Esophagus muscularis mucosa (tissue), 4 donors: ENCODE results near the gene FHDC1. TPM values are rescaled to one million over a fixed set of nuclear protein-coding genes. Genes with fewer than 3 reads are reported as not detected.

Source experiments
- DNase-seq: peaks from one replicate; pipeline ENCODE4 v3.0.0-alpha.2; 2017; ENCODE audit errors: extremely low spot score
- H3K27ac ChIP-seq, 4 donors: fragments of 200-600 bp; sonication (generic); replicated peaks in 1 of 4; 1 replicate in 3 of 4; 2 replicates in 1 of 4; pipeline ENCODE4 v1.5.1; 2016 to 2019; ENCODE audit warnings: mild to moderate bottlenecking in 1 of 4
- H3K27me3 ChIP-seq, 4 donors: fragments of 200-600 bp; sonication (generic); one replicate each; pipeline versions ENCODE4 v1.5.1 to v1.6.0; 2016 to 2019
- H3K36me3 ChIP-seq, 4 donors: fragments of 200-600 bp; sonication (generic); one replicate each; pipeline ENCODE4 v1.5.1; 2016 to 2019
- H3K4me1 ChIP-seq, 4 donors: fragments of 200-600 bp; sonication (generic); one replicate each; pipeline ENCODE4 v1.5.1; 2016 to 2019
- H3K4me3 ChIP-seq, 4 donors: fragments of 200-600 bp; sonication (generic); 1 replicate in 2 of 4; 2 replicates in 2 of 4; pipeline ENCODE4 v1.5.1; 2016 to 2019; ENCODE audit warnings: mild to moderate bottlenecking in 4 of 4, moderate library complexity in 1 of 4
- H3K9me3 ChIP-seq, 4 donors: fragments of 200-600 bp; sonication (generic); 1 replicate in 3 of 4; 2 replicates in 1 of 4; pipeline ENCODE4 v1.5.1; 2016 to 2019
- EP300 ChIP-seq: sonication (generic); formaldehyde crosslinking; IDR thresholded peaks from one replicate; pipeline ENCODE4 v1.6.1; 2017; ENCODE audit warnings: antibody characterized with exemption
- POLR2A ChIP-seq: fragments of 450-650 bp; IDR thresholded peaks from one replicate; pipeline ENCODE4 v1.6.1; 2017; ENCODE audit warnings: antibody characterized with exemption, moderate library complexity, mild to moderate bottlenecking, low read depth
- POLR2AphosphoS5 ChIP-seq, 2 donors: sonication (generic); formaldehyde crosslinking; IDR thresholded peaks; one replicate each; pipeline ENCODE4 v1.6.1; 2017; ENCODE audit warnings: antibody characterized with exemption in 2 of 2
- WGBS: methylation state at CpG from one replicate; pipeline ENCODE4 v1.1.5; 2018; 5-methylcytosine and 5-hydroxymethylcytosine counted together
- intact Hi-C: fragments of 100-400 bp; cut with DNase I; formaldehyde crosslinking; loops from one replicate; pipeline ENCODE4 v1.15.1; 2023
- total RNA-seq, 4 donors: library from RNA; depleted of rRNA; stranded (reverse); fragments of >200 nt; gene quantifications; one replicate each; pipeline versions ENCODE4 v1.1.0 to v1.2.1, GENCODE V29; 2016
- TF ChIP-seq, protein P1 (sequence below), 3 experiments: fragments of 200-600 bp in 2 of 3; fragments of 450-650 bp in 1 of 3; sonication (generic) in 2 of 3; IDR thresholded peaks; one replicate each; pipeline ENCODE4 v1.5.1; 2017 to 2019; ENCODE audit warnings: antibody characterized with exemption in 3 of 3, mild to moderate bottlenecking in 2 of 3, moderate library complexity in 1 of 3

Gene FHDC1
- total RNA-seq, 4 donors from 2014 or later, result 0.83 to 2.1 (median 1.6) TPM

DNA sequence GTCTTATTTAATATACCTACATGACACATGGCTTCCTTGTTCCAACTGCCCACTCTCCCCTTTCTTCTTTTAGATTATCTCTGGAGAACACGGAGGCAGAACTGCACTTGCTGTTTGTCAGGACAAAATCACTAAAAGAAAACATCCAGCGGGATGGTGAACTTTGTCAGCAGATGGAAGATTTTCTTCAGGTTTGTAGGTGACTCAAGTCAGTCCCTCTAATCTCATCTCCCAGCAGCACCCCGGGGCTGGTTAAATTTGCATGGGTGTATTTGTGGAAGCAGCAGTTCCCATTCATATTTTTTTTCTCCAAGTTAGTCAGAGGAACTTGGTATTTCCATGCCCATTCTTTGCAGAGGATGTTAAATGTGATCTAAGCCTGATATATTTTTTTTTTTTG is 31.8 kb downstream of the FHDC1 start:
- Histone ChIP-seq H3K9me3 (no peaks in the 10 kb centered on the region), H3K27ac (no peak overlapping the region), H3K27me3 (no peaks in the 10 kb centered on the region), H3K4me1 (no peaks in the 10 kb centered on the region), H3K4me3 (no peak overlapping the region), H3K36me3 (peaks cover 0 to 6% (median 0%) of the 10 kb centered on the region in 4 donors)
- intact Hi-C loops, result no loop called here
- 68% methylated on average over 3 of the region's 3 CpGs for WGBS
- DNase-seq, result no peak
- TF ChIP-seq EP300 (no peak), POLR2A (no peak)

DNA sequence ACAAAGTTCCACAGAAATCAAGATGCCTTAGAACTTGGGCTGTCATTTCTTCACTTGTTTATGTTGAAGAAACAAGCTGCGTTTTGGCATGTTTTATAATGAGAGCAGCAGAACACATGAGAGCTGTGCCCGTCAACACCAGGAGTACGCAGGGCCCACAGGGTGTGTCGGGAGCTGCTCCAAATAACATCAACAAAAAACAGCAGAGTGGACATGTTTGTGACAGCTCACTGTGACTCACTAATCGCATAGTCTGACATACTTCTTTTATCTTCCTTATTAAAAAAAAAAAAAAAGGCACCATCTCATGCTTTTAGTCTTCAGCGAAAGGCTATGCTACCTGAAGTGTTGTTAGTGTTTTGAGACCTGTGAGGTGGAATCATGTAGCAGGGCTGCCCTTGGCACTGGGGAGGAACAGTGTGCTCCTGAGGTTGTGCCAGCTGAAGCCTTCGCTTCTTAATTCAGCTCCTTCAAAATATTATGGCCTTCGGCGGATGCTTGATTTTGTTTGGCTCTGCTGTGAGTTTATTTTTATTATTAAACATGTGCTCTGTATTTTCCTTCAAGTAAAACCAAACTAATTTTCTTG is 32.8 kb downstream of the FHDC1 start:
- no peak for TF ChIP-seq POLR2AphosphoS5 (IDR thresholded peaks at IDR 0.05)
- no peak for TF ChIP-seq POLR2A
- TF ChIP-seq, protein P1, sequence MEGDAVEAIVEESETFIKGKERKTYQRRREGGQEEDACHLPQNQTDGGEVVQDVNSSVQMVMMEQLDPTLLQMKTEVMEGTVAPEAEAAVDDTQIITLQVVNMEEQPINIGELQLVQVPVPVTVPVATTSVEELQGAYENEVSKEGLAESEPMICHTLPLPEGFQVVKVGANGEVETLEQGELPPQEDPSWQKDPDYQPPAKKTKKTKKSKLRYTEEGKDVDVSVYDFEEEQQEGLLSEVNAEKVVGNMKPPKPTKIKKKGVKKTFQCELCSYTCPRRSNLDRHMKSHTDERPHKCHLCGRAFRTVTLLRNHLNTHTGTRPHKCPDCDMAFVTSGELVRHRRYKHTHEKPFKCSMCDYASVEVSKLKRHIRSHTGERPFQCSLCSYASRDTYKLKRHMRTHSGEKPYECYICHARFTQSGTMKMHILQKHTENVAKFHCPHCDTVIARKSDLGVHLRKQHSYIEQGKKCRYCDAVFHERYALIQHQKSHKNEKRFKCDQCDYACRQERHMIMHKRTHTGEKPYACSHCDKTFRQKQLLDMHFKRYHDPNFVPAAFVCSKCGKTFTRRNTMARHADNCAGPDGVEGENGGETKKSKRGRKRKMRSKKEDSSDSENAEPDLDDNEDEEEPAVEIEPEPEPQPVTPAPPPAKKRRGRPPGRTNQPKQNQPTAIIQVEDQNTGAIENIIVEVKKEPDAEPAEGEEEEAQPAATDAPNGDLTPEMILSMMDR (IDR thresholded peaks at IDR 0.05), result no peak
- TF ChIP-seq EP300, result no peak
- Histone ChIP-seq H3K4me1 (no peaks in the 10 kb centered on the region), H3K27ac (no peak overlapping the region), H3K36me3 (peaks cover 0 to 6% (median 0%) of the 10 kb centered on the region in 4 donors), H3K27me3 (no peaks in the 10 kb centered on the region), H3K4me3 (no peak overlapping the region), H3K9me3 (no peaks in the 10 kb centered on the region)
- no peak for DNase-seq
- 86% methylated on average over 9 of the region's 9 CpGs for WGBS
- intact Hi-C loops, result no loop called here

DNA sequence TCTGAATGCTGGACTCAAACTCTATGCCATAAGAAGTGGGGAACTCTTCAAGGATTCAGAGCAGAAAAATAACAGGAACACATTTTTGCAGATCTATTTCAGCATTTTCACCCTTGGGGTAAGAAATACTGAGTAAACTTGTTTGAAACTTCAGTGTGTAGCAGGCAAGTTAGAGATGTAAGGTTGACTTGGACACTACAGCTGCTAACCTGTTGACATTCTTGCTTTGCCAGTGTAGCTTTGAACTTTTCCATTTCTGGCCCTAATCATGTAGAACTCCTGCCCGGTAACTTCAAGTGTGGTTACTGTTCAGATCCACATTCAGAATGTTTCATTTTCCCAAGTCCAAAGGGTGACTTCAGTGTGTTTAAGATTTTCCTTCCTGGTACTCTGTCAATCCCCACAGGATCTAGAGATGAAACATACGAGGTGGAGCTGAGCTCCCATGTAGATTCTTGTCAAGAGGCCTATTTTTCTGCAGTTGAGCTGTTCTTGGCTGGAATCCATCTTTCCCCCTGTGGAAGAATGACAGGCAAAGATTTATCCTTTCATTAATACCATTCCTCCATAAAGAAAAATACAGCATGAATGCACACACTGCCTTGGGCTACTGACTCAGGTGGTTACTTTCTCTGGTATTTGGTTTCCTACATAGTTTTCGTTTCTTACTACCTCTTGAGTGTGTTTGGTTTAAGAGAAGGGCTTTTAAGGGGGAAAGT is 34.1 kb downstream of the FHDC1 start:
- Histone ChIP-seq H3K27me3 (no peaks in the 10 kb centered on the region), H3K9me3 (no peaks in the 10 kb centered on the region), H3K27ac (no peak overlapping the region), H3K36me3 (peaks cover 0 to 6% (median 0%) of the 10 kb centered on the region in 4 donors), H3K4me1 (no peaks in the 10 kb centered on the region), H3K4me3 (no peak overlapping the region)
- intact Hi-C loops, result no loop called here
- TF ChIP-seq, protein P1 (IDR thresholded peaks at IDR 0.05), result no peak
- TF ChIP-seq POLR2A (no peak), POLR2AphosphoS5 (IDR thresholded peaks at IDR 0.05) (no peak), EP300 (no peak)
- WGBS, result 62% methylated on average over 3 of the region's 3 CpGs
- no peak for DNase-seq

DNA sequence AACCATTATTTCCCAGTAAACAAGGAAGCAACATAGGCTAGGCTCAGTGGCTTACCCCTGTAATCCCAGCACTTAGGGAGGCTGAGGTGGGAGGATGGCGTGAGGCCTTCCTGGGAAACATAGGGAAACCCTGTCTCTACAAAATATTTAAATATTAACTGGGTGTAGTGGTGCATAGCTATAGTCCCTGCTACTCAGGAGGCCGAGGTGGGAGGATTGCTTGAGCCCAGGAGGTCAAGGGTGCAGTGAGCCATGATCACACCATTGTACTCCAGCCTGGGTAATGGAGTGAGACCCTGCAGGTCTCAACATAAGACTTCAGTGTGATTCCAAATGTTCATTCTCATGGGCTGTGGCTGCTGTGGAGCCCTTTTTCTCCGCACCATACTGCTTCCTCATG is 34.9 kb downstream of the FHDC1 start:
- no peaks in the 10 kb centered on the region for H3K4me1 ChIP-seq
- WGBS, result 96% methylated on average over 3 of the region's 3 CpGs
- H3K4me3 ChIP-seq, result no peak overlapping the region
- no peak for TF ChIP-seq EP300
- TF ChIP-seq POLR2A, result no peak
- no peak for TF ChIP-seq POLR2AphosphoS5 (IDR thresholded peaks at IDR 0.05)
- TF ChIP-seq, protein P1 (IDR thresholded peaks at IDR 0.05), result no peak
- H3K36me3 ChIP-seq, result peaks cover 0 to 6% (median 0%) of the 10 kb centered on the region in 4 donors
- no peaks in the 10 kb centered on the region for H3K9me3 ChIP-seq
- no peak overlapping the region for H3K27ac ChIP-seq
- H3K27me3 ChIP-seq, result no peaks in the 10 kb centered on the region
- DNase-seq, result no peak
- intact Hi-C loops, result no loop called here

DNA sequence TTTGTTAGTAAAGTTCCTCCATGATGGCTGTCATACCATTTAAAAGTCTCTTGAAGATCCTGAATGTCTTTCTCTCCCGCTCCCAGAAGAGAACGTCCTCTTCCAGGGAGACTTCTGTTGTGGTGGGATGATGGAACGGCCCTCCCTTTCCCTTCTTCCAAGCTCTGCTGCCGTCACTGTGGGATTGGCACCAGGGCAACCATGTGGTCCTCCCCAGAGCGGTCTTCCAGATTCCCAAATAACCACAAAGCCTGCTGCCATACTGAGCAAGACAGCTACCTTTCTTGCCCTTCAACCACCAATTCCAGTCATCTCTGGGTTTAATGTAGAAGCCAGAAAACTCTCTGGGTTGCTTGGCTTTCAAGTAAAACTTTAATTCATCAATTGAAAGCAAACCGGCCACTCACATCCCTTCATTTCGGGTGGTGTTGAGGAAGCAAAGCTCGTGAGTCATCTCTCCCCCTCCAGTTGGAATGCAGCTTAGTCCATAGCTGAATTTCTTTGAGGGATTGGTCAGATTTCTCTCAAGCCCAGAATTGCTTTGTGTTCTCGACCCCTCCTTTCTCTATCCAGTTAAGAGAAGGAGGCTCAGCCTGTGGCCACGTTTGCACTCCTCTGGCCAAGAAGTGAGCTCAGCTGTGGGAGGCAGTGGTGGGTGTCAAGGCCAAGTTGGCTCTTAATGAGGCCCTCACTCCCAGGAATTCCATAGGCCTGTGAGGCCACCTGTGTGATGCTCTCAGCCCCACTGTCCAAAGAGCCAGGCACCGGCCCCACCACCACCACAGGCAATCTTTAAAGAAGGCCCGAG is 36.9 kb downstream of the FHDC1 start:
- WGBS, result 80% methylated on average over 10 of the region's 12 CpGs

More for the DNA sequence above, 36.9 kb downstream of the FHDC1 start:
- Histone ChIP-seq H3K4me3 (no peak overlapping the region), H3K27me3 (no peaks in the 10 kb centered on the region), H3K9me3 (no peaks in the 10 kb centered on the region), H3K4me1 (no peaks in the 10 kb centered on the region), H3K36me3 (peaks cover 0 to 5% (median 0%) of the 10 kb centered on the region in 4 donors), H3K27ac (peak overlapping the region in 1 of 4 donors; percentile 18)
- intact Hi-C loops, result no loop called here
- DNase-seq, result no peak
- TF ChIP-seq POLR2AphosphoS5 (IDR thresholded peaks at IDR 0.05), result no peak
- TF ChIP-seq, protein P1 (IDR thresholded peaks at IDR 0.05), result no peak
- TF ChIP-seq POLR2A, result no peak
- no peak for TF ChIP-seq EP300
